ENCODE results near the gene PLEKHG3. TPM values are rescaled to one million over a fixed set of nuclear protein-coding genes. Genes with fewer than 3 reads are reported as not detected.

The PLEKHG3 gene
- total and polyA plus RNA-seq, 4 donors = 32.1 to 53.9 (median 42.2) TPM

GRCh38 chr14:64795921-64796320, 91.7 kb downstream of the PLEKHG3 start:
- DNase-seq (ENCODE audit: low read depth in 4 of 6, low spot score in 6 of 6) = no peak
- no peaks in the 10 kb centered on the region for H3K27me3 ChIP-seq (ENCODE audit: control insufficient read depth, insufficient read depth, low read length)
- H3K9me3 ChIP-seq (ENCODE audit: control insufficient read depth, insufficient read depth, low read length) = no peaks in the 10 kb centered on the region
- 57% methylated on average over 1 of the region's 3 CpGs for WGBS (ENCODE audit: insufficient coverage)
- peaks cover 66% of the 10 kb centered on the region for H3K36me3 ChIP-seq (ENCODE audit: control insufficient read depth, insufficient read depth, low read length)
- no peak overlapping the region for H3K4me3 ChIP-seq (ENCODE audit: low read depth, low read length)
- H3K4me1 ChIP-seq (ENCODE audit: control insufficient read depth, insufficient read depth, low read length) = peaks cover 3% of the 10 kb centered on the region
- H3K27ac ChIP-seq (ENCODE audit: low read depth, low read length) = no peak overlapping the region

GRCh38 chr14:64796369-64796768, 92.1 kb downstream of the PLEKHG3 start:
- Histone ChIP-seq H3K27me3 (ENCODE audit: control insufficient read depth, insufficient read depth, low read length) (no peaks in the 10 kb centered on the region), H3K9me3 (ENCODE audit: control insufficient read depth, insufficient read depth, low read length) (no peaks in the 10 kb centered on the region), H3K27ac (ENCODE audit: low read depth, low read length) (no peak overlapping the region), H3K36me3 (ENCODE audit: control insufficient read depth, insufficient read depth, low read length) (peaks cover 66% of the 10 kb centered on the region), H3K4me3 (ENCODE audit: low read depth, low read length) (no peak overlapping the region), H3K4me1 (ENCODE audit: control insufficient read depth, insufficient read depth, low read length) (peaks cover under 1% of the 10 kb centered on the region)
- no peak for DNase-seq (ENCODE audit: low read depth in 4 of 6, low spot score in 6 of 6)
- 90% methylated on average over 8 of the region's 11 CpGs for WGBS (ENCODE audit: insufficient coverage)

GRCh38 chr14:64799555-64799954, 95.3 kb downstream of the PLEKHG3 start:
- no peak for DNase-seq (ENCODE audit: low read depth in 4 of 6, low spot score in 6 of 6)
- no peak overlapping the region for H3K4me3 ChIP-seq (ENCODE audit: low read depth, low read length)
- no peaks in the 10 kb centered on the region for H3K4me1 ChIP-seq (ENCODE audit: control insufficient read depth, insufficient read depth, low read length)
- H3K36me3 ChIP-seq (ENCODE audit: control insufficient read depth, insufficient read depth, low read length) = peaks cover 48% of the 10 kb centered on the region
- WGBS (ENCODE audit: insufficient coverage) = 98% methylated on average over 10 of the region's 10 CpGs
- no peak overlapping the region for H3K27ac ChIP-seq (ENCODE audit: low read depth, low read length)
- no peaks in the 10 kb centered on the region for H3K9me3 ChIP-seq (ENCODE audit: control insufficient read depth, insufficient read depth, low read length)
- H3K27me3 ChIP-seq (ENCODE audit: control insufficient read depth, insufficient read depth, low read length) = no peaks in the 10 kb centered on the region

Other genes with a start within 250 kb of the PLEKHG3 start
- 10 to 100 TPM in 1 of 2 donors, 1 to 10 TPM in 1; 3.0 to 10.7 TPM for gene AKAP5, start 238.9 kb upstream of the PLEKHG3 start, total RNA-seq
- 1 to 10 TPM; 6.8 to 7.9 TPM for gene AKAP5, start 238.9 kb upstream of the PLEKHG3 start, polyA plus RNA-seq (ENCODE audit: insufficient read length in 2 of 2)
- gene ZBTB25, start 200.6 kb upstream of the PLEKHG3 start, total RNA-seq = 10 to 100 TPM; 15.5 to 18.2 TPM
- 10 to 100 TPM; 13.3 to 17.1 TPM for gene ZBTB25, start 200.6 kb upstream of the PLEKHG3 start, polyA plus RNA-seq (ENCODE audit: insufficient read length in 2 of 2)
- gene ZBTB1, start 199.7 kb upstream of the PLEKHG3 start, total RNA-seq = 10 to 100 TPM; 59.3 to 75.1 TPM
- gene ZBTB1, start 199.7 kb upstream of the PLEKHG3 start, polyA plus RNA-seq (ENCODE audit: insufficient read length in 2 of 2) = 10 to 100 TPM; 35.7 to 39.0 TPM
- 10 to 100 TPM; 41.5 to 50.0 TPM for gene HSPA2, start 163.7 kb upstream of the PLEKHG3 start, total RNA-seq
- gene HSPA2, start 163.7 kb upstream of the PLEKHG3 start, polyA plus RNA-seq (ENCODE audit: insufficient read length in 2 of 2) = 10 to 100 TPM; 33.7 to 38.3 TPM
- gene PPP1R36, start 154.5 kb upstream of the PLEKHG3 start, total RNA-seq = 1 to 10 TPM; 1.4 TPM
- 1 to 10 TPM in 1 of 2 donors, under 1 TPM in 1; 0.49 to 1.6 TPM for gene PPP1R36, start 154.5 kb upstream of the PLEKHG3 start, polyA plus RNA-seq (ENCODE audit: insufficient read length in 2 of 2)
- gene SPTB, start 175.5 kb downstream of the PLEKHG3 start, total RNA-seq = 10 to 100 TPM; 19.0 to 31.1 TPM
- gene SPTB, start 175.5 kb downstream of the PLEKHG3 start, polyA plus RNA-seq (ENCODE audit: insufficient read length in 2 of 2) = 10 to 100 TPM; 39.3 to 42.3 TPM
- gene CHURC1, start 210.0 kb downstream of the PLEKHG3 start, total RNA-seq = 10 to 100 TPM; 62.1 to 67.5 TPM
- 10 to 100 TPM; 38.7 to 45.7 TPM for gene CHURC1, start 210.0 kb downstream of the PLEKHG3 start, polyA plus RNA-seq (ENCODE audit: insufficient read length in 2 of 2)
- under 1 TPM in 1 of 2 donors, not detected in 1; 0.30 TPM for gene GPX2, start 238.3 kb downstream of the PLEKHG3 start, total RNA-seq
- 1 to 10 TPM in 1 of 2 donors, under 1 TPM in 1; 0.43 to 1.2 TPM for gene GPX2, start 238.3 kb downstream of the PLEKHG3 start, polyA plus RNA-seq (ENCODE audit: insufficient read length in 2 of 2)

Measured in spinal cord (tissue), 10 donors.